Breast epithelium (tissue), 4 donors: ENCODE data around the gene MAP2K3. TPM values are rescaled to one million over a fixed set of nuclear protein-coding genes. Genes with fewer than 3 reads are reported as not detected.

ENCODE experiments used
- DNase-seq, 2 donors: peaks; one replicate each; pipeline ENCODE4 v3.0.0-alpha.2; 2019; ENCODE audit warnings: low spot score in 2 of 2
- H3K27ac ChIP-seq, 2 donors: fragments of 200-600 bp; sonication (generic) in 1 of 2; one replicate each; pipeline ENCODE4 v1.5.1; 2016 to 2019; ENCODE audit warnings: mild to moderate bottlenecking in 1 of 2
- H3K27me3 ChIP-seq, 2 donors: fragments of 200-600 bp; sonication (generic) in 1 of 2; one replicate each; pipeline versions ENCODE4 v1.5.1 to v1.6.0; 2017 to 2019; ENCODE audit warnings: control low read depth in 1 of 2, mild to moderate bottlenecking in 1 of 2
- H3K36me3 ChIP-seq: fragments of 200-600 bp; one replicate; pipeline ENCODE4 v1.5.1; 2019
- H3K4me1 ChIP-seq, 2 donors: fragments of 200-600 bp; sonication (generic); one replicate each; pipeline ENCODE4 v1.5.1; 2016 to 2019; ENCODE audit warnings: control low read depth in 1 of 2
- H3K4me3 ChIP-seq, 3 donors: fragments of 200-600 bp; sonication (generic); 1 replicate in 2 of 3; 2 replicates in 1 of 3; pipeline ENCODE4 v1.5.1; 2016 to 2019; ENCODE audit warnings: mild to moderate bottlenecking in 3 of 3, moderate library complexity in 2 of 3
- H3K9me3 ChIP-seq, 2 donors: fragments of 200-600 bp; sonication (generic) in 1 of 2; one replicate each; pipeline ENCODE4 v1.5.1; 2016 to 2019; ENCODE audit warnings: control low read depth in 1 of 2
- CTCF ChIP-seq, 3 donors: fragments of 450-650 bp; IDR thresholded peaks; one replicate each; pipeline ENCODE4 v1.5.1; 2016 to 2017; ENCODE audit warnings: antibody characterized with exemption in 3 of 3, mild to moderate bottlenecking in 3 of 3, moderate library complexity in 3 of 3
- POLR2A ChIP-seq: fragments of 450-650 bp; IDR thresholded peaks from one replicate; pipeline ENCODE4 v1.6.1; 2016; ENCODE audit warnings: antibody characterized with exemption, mild to moderate bottlenecking, moderate library complexity
- POLR2AphosphoS5 ChIP-seq, 3 donors: sonication (generic); formaldehyde crosslinking; IDR thresholded peaks; one replicate each; pipeline ENCODE4 v1.6.1; 2017; ENCODE audit warnings: antibody characterized with exemption in 3 of 3
- intact Hi-C: fragments of 100-400 bp; cut with DNase I; formaldehyde crosslinking; loops from one replicate; pipeline ENCODE4 v1.15.1; 2023; ENCODE audit warnings: low total_unique reads
- total RNA-seq, 3 donors: library from RNA; depleted of rRNA; stranded (reverse); fragments of >200 nt; gene quantifications; one replicate each; pipeline ENCODE4 v1.1.0, GENCODE V29; 2016

The MAP2K3 gene
- total RNA-seq, 3 donors from 2014 or later: 16.0 to 26.9 (median 22.0) TPM

- H3K4me3 ChIP-seq: peak within 1 kb of the TSS; percentile 74 to 93 (median 76)
- H3K4me1 ChIP-seq: peaks cover 5 to 10% of the 10 kb centered on the region in 2 donors
- peak within 1 kb of the TSS; percentile 77 to 88 for H3K27ac ChIP-seq
- no peaks in the 10 kb centered on the region for H3K36me3 ChIP-seq
- H3K27me3 ChIP-seq: no peaks in the 10 kb centered on the region
- peak; percentile 81 to 83 for DNase-seq
- intact Hi-C loops: loop anchor here (2.0 kb wide), 1 partner anchor 22 kb away; no protein-coding TSS in a partner anchor
- no peaks in the 10 kb centered on the region for H3K9me3 ChIP-seq
- TF ChIP-seq POLR2AphosphoS5 (IDR thresholded peaks at IDR 0.05) (no peak), CTCF (IDR thresholded peaks at IDR 0.05) (no peak), POLR2A (no peak)
Observed at GRCh38 chr17:21252796-21253645, 31.5 kb upstream of the MAP2K3 start, which contains the start of gene NATD1. TSS of gene NATD1 (minus strand) at chr17:21253410. CDS start at chr17:21253264, 146 bp downstream.

GRCh38 chr17:21253646-21254441, 30.7 kb upstream of the MAP2K3 start:
- TF ChIP-seq CTCF (IDR thresholded peaks at IDR 0.05) (no peak), POLR2A (no peak), POLR2AphosphoS5 (IDR thresholded peaks at IDR 0.05) (no peak)
- peaks cover 5 to 10% of the 10 kb centered on the region in 2 donors for H3K4me1 ChIP-seq
- H3K27me3 ChIP-seq: no peaks in the 10 kb centered on the region
- no peaks in the 10 kb centered on the region for H3K9me3 ChIP-seq
- intact Hi-C loops: loop anchor here (2.0 kb wide), 1 partner anchor 21 kb away; no protein-coding TSS in a partner anchor
- DNase-seq: no peak
- H3K4me3 ChIP-seq: peak overlapping the region; percentile 74 to 93 (median 76)
- H3K36me3 ChIP-seq: no peaks in the 10 kb centered on the region
- peak overlapping the region; percentile 77 to 88 for H3K27ac ChIP-seq

- H3K9me3 ChIP-seq: no peaks in the 10 kb centered on the region
Observed at GRCh38 chr17:21258593-21258992, 25.9 kb upstream of the MAP2K3 start.

GRCh38 chr17:21262259-21262993, 22.1 kb upstream of the MAP2K3 start:
- DNase-seq: no peak
- no peak overlapping the region for H3K4me3 ChIP-seq
- no peaks in the 10 kb centered on the region for H3K4me1 ChIP-seq
- intact Hi-C loops: no loop called here
- H3K27me3 ChIP-seq: no peaks in the 10 kb centered on the region
- H3K27ac ChIP-seq: no peak overlapping the region
- H3K36me3 ChIP-seq: no peaks in the 10 kb centered on the region
- no peaks in the 10 kb centered on the region for H3K9me3 ChIP-seq
- no peak for TF ChIP-seq POLR2A

More at GRCh38 chr17:21258593-21258992, 25.9 kb upstream of the MAP2K3 start:
- Histone ChIP-seq H3K4me1 (peaks cover 0 to 3% of the 10 kb centered on the region in 2 donors), H3K36me3 (no peaks in the 10 kb centered on the region), H3K27me3 (no peaks in the 10 kb centered on the region), H3K4me3 (no peak overlapping the region), H3K27ac (no peak overlapping the region)
- intact Hi-C loops: no loop called here
- DNase-seq: no peak
- no peak for TF ChIP-seq POLR2A
- TF ChIP-seq CTCF (IDR thresholded peaks at IDR 0.05): no peak
- no peak for TF ChIP-seq POLR2AphosphoS5 (IDR thresholded peaks at IDR 0.05)

GRCh38 chr17:21263376-21263775, 21.1 kb upstream of the MAP2K3 start:
- TF ChIP-seq POLR2AphosphoS5 (IDR thresholded peaks at IDR 0.05): no peak
- TF ChIP-seq POLR2A: no peak
- no peak for TF ChIP-seq CTCF (IDR thresholded peaks at IDR 0.05)
- Histone ChIP-seq H3K27me3 (no peaks in the 10 kb centered on the region), H3K4me1 (no peaks in the 10 kb centered on the region), H3K9me3 (no peaks in the 10 kb centered on the region), H3K4me3 (no peak overlapping the region), H3K36me3 (no peaks in the 10 kb centered on the region), H3K27ac (no peak overlapping the region)
- intact Hi-C loops: no loop called here
- DNase-seq: no peak
